Measurements from ENCODE around the gene TMA16.

Gene TMA16

DNA sequence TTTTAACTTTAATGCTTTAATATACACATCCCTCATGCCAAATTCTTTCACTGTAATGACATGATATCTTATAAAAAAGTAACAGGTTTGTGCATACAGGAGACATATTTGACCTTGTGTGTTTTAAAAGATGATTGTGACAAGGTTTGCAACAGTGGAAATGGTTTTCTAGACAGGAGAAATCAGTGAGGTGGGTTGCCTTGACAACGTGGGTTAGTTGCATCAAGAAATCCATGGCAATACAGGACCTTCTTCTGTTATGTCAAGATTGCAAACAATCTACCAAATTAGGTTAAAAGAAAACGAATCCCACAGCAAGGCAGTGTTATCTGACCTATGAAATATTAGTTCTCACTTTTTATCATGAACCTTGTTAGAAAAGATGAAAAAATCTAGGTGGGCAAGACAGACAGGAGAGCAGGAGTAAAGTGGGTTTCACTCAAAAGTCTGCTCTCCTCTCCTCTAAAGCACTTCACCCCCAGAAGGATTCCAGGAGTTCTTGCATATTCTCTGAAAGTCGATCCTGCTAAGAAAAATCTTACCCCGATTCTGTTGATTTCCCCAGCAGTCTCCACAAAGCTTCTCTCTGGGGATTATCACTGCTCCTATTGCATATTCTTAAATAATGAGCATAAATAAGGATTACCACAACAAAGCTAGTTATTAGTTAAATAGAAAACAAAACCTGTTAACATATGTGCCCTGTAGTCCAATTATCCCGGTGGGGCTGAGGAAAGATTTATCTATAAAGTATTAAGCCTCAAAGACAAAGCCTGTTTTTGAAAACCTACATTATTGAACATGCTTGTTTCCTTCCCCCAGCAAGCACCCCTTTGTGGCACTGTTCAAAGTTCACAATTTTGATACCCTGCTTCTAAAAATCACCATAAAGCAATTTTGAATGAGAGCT lies 71.0 kb downstream of the TMA16 start:
- no peak for DNase-seq

DNA sequence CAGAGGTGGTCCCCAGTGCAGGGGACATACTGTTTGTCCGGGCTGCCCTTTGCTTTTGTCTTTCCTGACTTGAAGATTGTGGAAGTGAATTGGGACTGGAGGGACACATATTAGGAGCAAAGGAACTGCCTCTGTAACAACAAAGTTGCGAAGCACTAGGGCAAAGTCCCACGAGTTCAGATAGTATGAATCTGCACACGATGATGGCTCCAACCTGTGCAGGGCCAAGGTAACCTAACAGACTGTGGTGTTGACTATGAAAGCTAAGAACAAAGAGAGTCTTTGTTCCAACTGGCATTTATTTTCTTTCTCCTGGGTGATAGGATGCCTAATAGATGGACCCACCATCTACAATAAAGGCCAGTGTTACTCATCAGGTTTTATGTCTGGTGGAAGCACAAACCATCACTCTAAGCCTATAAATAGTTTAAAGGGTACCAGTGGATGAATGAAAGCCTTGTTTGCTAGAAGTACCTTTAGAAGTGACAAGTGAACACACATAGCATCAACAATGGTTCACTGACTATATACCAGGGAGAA lies 71.8 kb downstream of the TMA16 start:
- no peak for DNase-seq

DNA sequence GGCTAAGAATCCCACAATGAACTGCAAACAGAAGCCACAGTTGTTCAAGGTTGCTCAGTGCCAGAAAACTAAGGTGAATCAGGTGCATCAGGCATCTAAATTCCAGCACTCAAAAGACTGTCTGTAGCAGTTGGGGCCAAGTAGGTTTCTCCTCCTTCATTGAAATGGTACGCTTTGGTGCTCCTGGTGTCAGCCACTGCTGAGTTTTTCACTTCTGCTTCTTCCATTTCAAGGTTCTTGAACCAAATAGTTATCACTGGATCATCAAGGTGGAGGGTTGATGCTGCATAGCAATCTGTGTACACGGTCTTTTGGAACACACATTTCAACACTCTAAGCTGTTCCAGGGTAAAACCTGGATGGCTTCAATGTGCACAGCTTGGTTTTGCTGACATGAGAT lies 74.4 kb downstream of the TMA16 start:
- no peak for DNase-seq
